ENCODE data around the gene NSFL1C. TPM values are rescaled to one million over a fixed set of nuclear protein-coding genes. Genes with fewer than 3 reads are reported as not detected.
A peak's percentile ranks its signal among the peaks of the same experiment; 100 is the strongest.

The NSFL1C gene
- polyA plus RNA-seq, 3 donors from 2014 or later, result 75.1 to 97.5 (median 78.2) TPM

- Mint-ChIP-seq H3K4me3 (no peak overlapping the region), H3K27ac (no peak overlapping the region), H3K9me3 (no peaks in the 10 kb centered on the region), H3K36me3 (no peaks in the 10 kb centered on the region), H3K27me3 (ENCODE audit: low read depth in 3 of 3) (peaks cover 2 to 4% (median 3%) of the 10 kb centered on the region in 3 donors), H3K4me1 (no peaks in the 10 kb centered on the region)
- no peak for DNase-seq
Observed at GRCh38 chr20:1474325-1474724, 7.7 kb upstream of the NSFL1C start.

- Mint-ChIP-seq H3K36me3 (no peaks in the 10 kb centered on the region), H3K9me3 (no peaks in the 10 kb centered on the region), H3K4me1 (no peaks in the 10 kb centered on the region), H3K27me3 (ENCODE audit: low read depth in 3 of 3) (peaks cover 2 to 4% (median 4%) of the 10 kb centered on the region in 3 donors), H3K27ac (no peak overlapping the region), H3K4me3 (no peak overlapping the region)
- no peak for DNase-seq
Observed at GRCh38 chr20:1473246-1474220, 6.9 kb upstream of the NSFL1C start.

DNA sequence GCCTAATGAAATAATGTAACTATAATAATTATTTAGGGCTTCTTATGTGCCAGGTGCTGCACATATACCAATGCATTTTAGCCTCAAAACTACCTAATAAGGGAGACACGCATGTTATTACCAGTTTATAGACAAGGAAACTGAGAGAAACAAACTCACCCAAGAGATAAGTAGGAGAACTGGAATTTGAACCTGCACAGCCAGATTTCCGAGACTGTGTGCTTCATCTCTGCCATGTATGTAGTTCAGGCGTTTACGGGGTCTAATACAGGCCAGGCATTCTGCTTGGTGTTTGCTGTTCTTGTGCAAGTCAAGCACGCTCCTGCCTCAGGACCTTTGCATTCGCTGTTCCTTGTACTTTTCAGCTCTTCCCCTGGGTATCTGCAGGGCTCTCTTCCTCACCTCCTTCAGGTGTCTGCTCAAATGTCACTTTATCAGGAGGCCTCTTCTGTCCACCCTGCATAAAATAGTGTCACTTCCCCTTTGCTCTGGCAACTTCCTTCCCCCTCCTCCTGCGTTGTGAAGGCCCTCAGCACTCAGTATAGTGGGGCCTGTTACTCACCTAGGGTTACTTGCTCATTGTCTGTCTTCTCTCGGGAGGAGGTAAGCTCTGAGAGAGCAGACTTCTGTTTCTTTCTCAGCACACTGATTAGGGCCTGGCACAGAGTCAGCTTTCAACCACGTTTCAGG, 6.1 kb upstream of the NSFL1C start:
- H3K27ac Mint-ChIP-seq, result no peak overlapping the region
- no peaks in the 10 kb centered on the region for H3K36me3 Mint-ChIP-seq
- H3K4me3 Mint-ChIP-seq, result no peak overlapping the region
- peaks cover under 1 to 6% of the 10 kb centered on the region in 2 donors for H3K4me1 Mint-ChIP-seq
- H3K9me3 Mint-ChIP-seq, result no peaks in the 10 kb centered on the region
- peaks cover 2 to 4% (median 3%) of the 10 kb centered on the region in 3 donors for H3K27me3 Mint-ChIP-seq (ENCODE audit: low read depth in 3 of 3)
- no peak for DNase-seq

GRCh38 chr20:1471242-1471641, 4.6 kb upstream of the NSFL1C start:
- Mint-ChIP-seq H3K4me3 (no peak overlapping the region), H3K9me3 (no peaks in the 10 kb centered on the region), H3K4me1 (peaks cover 9 to 14% of the 10 kb centered on the region in 2 donors), H3K36me3 (no peaks in the 10 kb centered on the region), H3K27ac (no peak overlapping the region), H3K27me3 (ENCODE audit: low read depth in 3 of 3) (peaks cover 2 to 7% (median 3%) of the 10 kb centered on the region in 3 donors)
- DNase-seq, result no peak

GRCh38 chr20:1469925-1470571, 3.4 kb upstream of the NSFL1C start:
- H3K36me3 Mint-ChIP-seq, result no peaks in the 10 kb centered on the region
- no peaks in the 10 kb centered on the region for H3K9me3 Mint-ChIP-seq
- peaks cover 2 to 7% (median 3%) of the 10 kb centered on the region in 3 donors for H3K27me3 Mint-ChIP-seq (ENCODE audit: low read depth in 3 of 3)
- no peak overlapping the region for H3K27ac Mint-ChIP-seq
- no peak for DNase-seq
- H3K4me1 Mint-ChIP-seq, result peaks cover 19 to 24% of the 10 kb centered on the region in 2 donors
- no peak overlapping the region for H3K4me3 Mint-ChIP-seq

DNA sequence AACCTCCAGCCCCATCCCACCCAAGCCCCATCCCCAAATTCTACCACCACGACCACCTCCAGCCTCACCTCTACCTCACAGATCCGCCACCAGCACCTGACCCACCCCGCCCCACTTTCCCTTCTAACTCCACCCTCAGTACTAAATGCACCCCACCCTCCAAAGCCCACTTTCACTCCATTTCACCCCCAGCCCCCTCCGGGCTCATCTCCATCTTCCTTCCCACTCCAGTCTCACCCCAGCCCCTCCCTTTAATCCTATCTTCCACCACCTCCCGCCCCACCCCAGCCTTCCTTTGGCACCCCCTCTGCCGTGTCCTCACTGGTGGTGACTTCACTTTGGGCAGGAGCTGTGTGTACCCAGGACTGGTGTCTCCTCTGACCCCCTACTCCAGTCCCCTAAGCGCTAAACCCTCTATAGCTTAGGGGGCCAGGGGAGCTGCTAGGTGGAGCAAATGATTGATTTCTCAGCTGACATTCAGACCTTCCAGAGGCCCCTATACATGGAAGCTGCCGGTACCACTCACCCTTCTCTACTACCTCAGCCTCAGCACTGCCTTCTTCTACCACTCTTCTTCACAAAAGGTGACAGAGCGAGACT, 2.8 kb upstream of the NSFL1C start:
- Mint-ChIP-seq H3K9me3 (no peaks in the 10 kb centered on the region), H3K27me3 (ENCODE audit: low read depth in 3 of 3) (peaks cover 2 to 7% (median 3%) of the 10 kb centered on the region in 3 donors), H3K36me3 (no peaks in the 10 kb centered on the region), H3K27ac (no peak overlapping the region), H3K4me1 (peaks cover 26 to 31% of the 10 kb centered on the region in 2 donors), H3K4me3 (no peak overlapping the region)
- DNase-seq, result no peak

- Mint-ChIP-seq H3K4me1 (peaks cover 34 to 43% of the 10 kb centered on the region in 2 donors), H3K27me3 (ENCODE audit: low read depth in 3 of 3) (peaks cover 1 to 7% (median 2%) of the 10 kb centered on the region in 3 donors), H3K9me3 (no peaks in the 10 kb centered on the region), H3K27ac (peak overlapping the region in 1 of 6 donors; percentile 72), H3K4me3 (peak overlapping the region in 4 of 5 donors; percentile 37 to 88 (median 48)), H3K36me3 (no peaks in the 10 kb centered on the region)
- DNase-seq, result no peak
Observed at GRCh38 chr20:1468117-1468624, 1.5 kb upstream of the NSFL1C start.

DNA sequence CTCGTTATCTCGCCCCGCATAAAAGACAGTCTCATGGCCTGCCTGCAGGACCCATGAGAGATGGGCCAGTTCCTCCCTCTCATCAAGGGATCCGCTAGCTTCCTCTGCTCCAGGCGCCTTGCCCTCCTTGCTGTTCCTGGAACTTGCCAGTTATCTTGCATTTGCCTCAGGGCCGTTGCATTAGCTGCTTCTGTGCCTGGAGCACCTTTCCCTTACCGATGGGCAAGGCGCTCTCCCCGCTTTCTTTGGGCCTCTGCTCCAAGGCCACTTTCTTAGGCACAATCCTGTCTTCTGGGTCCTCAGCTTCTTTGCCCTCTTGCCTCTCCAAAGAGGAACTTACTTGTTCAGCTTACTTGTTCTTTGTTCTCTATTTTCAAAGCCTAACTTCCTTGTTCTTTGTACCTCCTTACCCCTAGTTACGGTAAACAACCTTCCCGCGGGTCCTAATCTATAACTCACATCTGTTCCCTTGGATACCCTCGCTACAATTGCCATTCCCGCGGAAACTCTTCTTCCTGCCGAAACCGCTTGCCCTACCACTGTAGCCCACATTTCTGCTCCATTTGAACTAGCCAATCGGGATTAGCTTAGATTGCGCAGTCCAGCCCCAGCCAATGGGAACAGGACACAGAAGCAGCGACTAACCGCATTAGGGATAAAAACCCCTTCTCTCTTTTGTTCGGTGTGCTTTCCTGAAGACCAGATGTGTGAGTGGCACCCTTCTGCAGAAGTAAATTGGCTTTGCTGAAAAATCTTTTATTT, 887 bp upstream of the NSFL1C start:
- peak in 2 of 3 donors; percentile 8 to 13 for DNase-seq
- no peaks in the 10 kb centered on the region for H3K9me3 Mint-ChIP-seq
- peak overlapping the region; percentile 52 to 92 (median 74) for H3K27ac Mint-ChIP-seq
- peaks cover 0 to 7% (median 1%) of the 10 kb centered on the region in 3 donors for H3K27me3 Mint-ChIP-seq (ENCODE audit: low read depth in 3 of 3)
- no peaks in the 10 kb centered on the region for H3K36me3 Mint-ChIP-seq
- H3K4me1 Mint-ChIP-seq, result peaks cover 34 to 48% of the 10 kb centered on the region in 2 donors
- peak overlapping the region; percentile 52 to 92 (median 90) for H3K4me3 Mint-ChIP-seq

DNA sequence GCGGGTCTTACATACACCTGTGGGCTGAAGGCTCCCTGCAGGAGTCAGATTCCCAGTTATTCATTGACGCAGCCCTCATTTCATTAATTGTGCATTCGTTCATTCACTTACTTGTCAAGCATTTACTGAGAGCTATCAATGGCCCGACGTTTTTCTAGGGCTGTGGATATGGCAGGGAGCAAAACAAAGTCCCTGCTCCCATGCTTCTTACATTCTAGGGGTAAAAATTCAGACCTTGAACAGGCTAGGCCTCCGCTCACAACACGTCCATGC, 369 bp upstream of the NSFL1C start:
- no peaks in the 10 kb centered on the region for H3K36me3 Mint-ChIP-seq
- peaks cover 34 to 48% of the 10 kb centered on the region in 2 donors for H3K4me1 Mint-ChIP-seq
- DNase-seq, result no peak
- peak overlapping the region; percentile 52 to 92 (median 90) for H3K4me3 Mint-ChIP-seq
- peak overlapping the region; percentile 45 to 92 (median 74) for H3K27ac Mint-ChIP-seq
- H3K9me3 Mint-ChIP-seq, result no peaks in the 10 kb centered on the region
- peaks cover 0 to 7% (median 1%) of the 10 kb centered on the region in 3 donors for H3K27me3 Mint-ChIP-seq (ENCODE audit: low read depth in 3 of 3)

DNA sequence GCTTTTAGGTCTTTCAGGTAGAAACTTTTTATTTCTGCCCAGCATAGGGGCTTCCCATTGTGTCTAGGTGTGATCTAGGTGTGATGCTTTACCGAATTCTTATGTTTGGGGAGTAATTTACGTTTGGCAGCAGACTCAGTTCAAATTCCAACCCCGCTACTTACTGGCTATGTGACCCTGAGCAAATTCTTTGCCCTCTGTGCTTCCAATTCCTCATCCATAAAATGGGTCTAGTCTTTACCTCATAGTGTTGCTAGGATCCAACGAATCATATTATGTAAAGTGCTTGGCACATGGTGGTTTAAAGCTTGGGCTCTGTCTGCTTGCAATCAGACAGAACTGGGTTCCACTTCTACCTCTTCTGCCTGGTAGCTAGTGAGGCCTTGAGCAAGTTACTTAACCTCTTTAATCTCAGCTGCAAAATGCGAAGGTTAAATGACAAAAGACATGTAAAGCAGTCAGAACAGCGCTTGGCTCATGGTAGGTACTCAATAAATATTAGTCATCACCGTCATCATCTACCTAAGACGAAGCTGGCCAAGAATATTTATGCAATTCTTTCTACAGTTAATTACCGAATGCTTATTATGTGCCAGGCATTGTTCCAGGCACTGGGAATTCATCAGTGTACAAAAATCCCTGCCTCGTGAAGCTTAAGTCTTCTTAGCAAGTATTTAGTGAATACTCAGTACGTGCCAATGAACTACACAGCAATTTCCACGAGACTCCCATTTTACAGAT, 1.0 kb downstream of the NSFL1C start:
- Mint-ChIP-seq H3K36me3 (peaks cover 0 to 7% (median 3%) of the 10 kb centered on the region in 3 donors), H3K4me3 (peak overlapping the region; percentile 88 to 92 (median 90)), H3K27ac (peak overlapping the region; percentile 52 to 92 (median 90)), H3K9me3 (no peaks in the 10 kb centered on the region), H3K4me1 (peaks cover 37 to 56% of the 10 kb centered on the region in 2 donors), H3K27me3 (ENCODE audit: low read depth in 3 of 3) (peaks cover 0 to 7% (median 1%) of the 10 kb centered on the region in 3 donors)
- DNase-seq, result no peak

GRCh38 chr20:1463971-1464570, 2.6 kb downstream of the NSFL1C start:
- Mint-ChIP-seq H3K27ac (no peak overlapping the region), H3K4me3 (peak overlapping the region in 1 of 5 donors; percentile 63), H3K36me3 (peaks cover 3 to 7% (median 7%) of the 10 kb centered on the region in 3 donors), H3K9me3 (no peaks in the 10 kb centered on the region), H3K4me1 (peaks cover 38 to 63% of the 10 kb centered on the region in 2 donors), H3K27me3 (ENCODE audit: low read depth in 3 of 3) (peaks cover 0 to 7% (median 1%) of the 10 kb centered on the region in 3 donors)
- DNase-seq, result no peak

DNA sequence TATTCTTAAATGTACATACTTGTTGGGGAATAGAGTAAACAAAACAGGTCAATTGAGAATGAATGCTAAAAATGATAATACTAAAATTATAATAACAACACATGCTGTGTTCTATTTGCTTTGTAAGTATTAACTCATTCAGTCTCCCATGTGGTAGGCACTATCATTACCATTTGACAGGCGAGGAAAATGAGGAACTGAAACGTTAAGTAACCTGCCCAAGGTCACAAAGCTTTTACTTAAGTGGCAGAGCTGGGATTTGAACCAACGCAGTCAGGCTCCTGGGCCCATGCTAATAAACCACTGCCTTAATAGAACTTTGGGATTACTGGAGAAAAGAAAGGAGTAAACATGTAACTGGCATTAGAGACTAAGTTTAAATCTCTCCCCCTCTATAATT, 3.8 kb downstream of the NSFL1C start:
- DNase-seq, result no peak
- no peak overlapping the region for H3K4me3 Mint-ChIP-seq
- no peaks in the 10 kb centered on the region for H3K9me3 Mint-ChIP-seq
- H3K4me1 Mint-ChIP-seq, result peaks cover 38 to 58% of the 10 kb centered on the region in 2 donors
- H3K36me3 Mint-ChIP-seq, result peaks cover 7 to 17% (median 8%) of the 10 kb centered on the region in 3 donors
- peaks cover 0 to 4% (median 1%) of the 10 kb centered on the region in 3 donors for H3K27me3 Mint-ChIP-seq (ENCODE audit: low read depth in 3 of 3)
- H3K27ac Mint-ChIP-seq, result no peak overlapping the region
